Kidney (tissue), 14 donors: ENCODE data around the gene TOP2A. TPM values are rescaled to one million over a fixed set of nuclear protein-coding genes. Genes with fewer than 3 reads are reported as not detected.

Source experiments
- DNase-seq, 5 donors: peaks; one replicate each; pipeline ENCODE4 v3.0.0-alpha.2; 2013 to 2020
- FAIRE-seq: peaks from 2 replicates; lab custom pipeline; 2012; peaks lifted over from hg19 to GRCh38; lab: Jason Lieb, UNC
- H3K27ac ChIP-seq, 2 donors: one replicate each; pipeline ENCODE4 v1.7.0; 2013; ENCODE audit warnings: low read depth in 2 of 2, low read length in 2 of 2, inconsistent platforms in 1 of 2
- H3K27me3 ChIP-seq: one replicate; pipeline ENCODE4 v1.7.1; 2013; ENCODE audit warnings: low read length, inconsistent platforms; ENCODE audit not compliant: control insufficient read depth, insufficient read depth
- H3K36me3 ChIP-seq, 3 donors: one replicate each; pipeline versions ENCODE4 v1.7.0 to v1.7.1; 2013; ENCODE audit warnings: low read length in 3 of 3, control low read depth in 1 of 3, inconsistent platforms in 1 of 3; ENCODE audit not compliant: insufficient read depth in 3 of 3, control insufficient read depth in 2 of 3
- H3K4me1 ChIP-seq, 3 donors: one replicate each; pipeline versions ENCODE4 v1.7.0 to v1.7.1; 2013; ENCODE audit warnings: low read length in 3 of 3, inconsistent platforms in 1 of 3, low read depth in 1 of 3; ENCODE audit not compliant: control insufficient read depth in 2 of 3, insufficient read depth in 2 of 3
- H3K4me3 ChIP-seq, 3 donors: one replicate each; pipeline versions ENCODE4 v1.7.0 to v1.8.1; 2013; ENCODE audit warnings: low read length in 3 of 3, control low read depth in 1 of 3, inconsistent platforms in 1 of 3
- H3K9ac ChIP-seq, 3 donors: one replicate each; pipeline versions ENCODE4 v1.7.0 to v1.7.1; 2013; ENCODE audit warnings: low read length in 3 of 3, control low read depth in 1 of 3, inconsistent platforms in 1 of 3
- H3K9me3 ChIP-seq, 3 donors: one replicate each; pipeline versions ENCODE4 v1.7.0 to v1.7.1; 2013; ENCODE audit warnings: low read length in 3 of 3, control low read depth in 1 of 3, inconsistent platforms in 1 of 3; ENCODE audit not compliant: control insufficient read depth in 2 of 3, insufficient read depth in 1 of 3
- CTCF ChIP-seq: IDR thresholded peaks from 3 replicates; pipeline ENCODE4 v1.5.1; 2012; ENCODE audit warnings: mild to moderate bottlenecking, moderate library complexity, borderline replicate concordance; ENCODE audit not compliant: insufficient read depth; ENCODE audit errors: extremely low read depth
- intact Hi-C: fragments of 100-400 bp; cut with DNase I; formaldehyde crosslinking; loops from one replicate; pipeline ENCODE4 v1.11.1; 2022
- polyA plus RNA-seq: library from polyadenylated mRNA; stranded (reverse); fragments of 350-450 nt; fragmentation: Illumina TruSeq; extraction: RNeasy Lipid Tissue Mini Kit (QIAGEN cat#74804); gene quantifications from one replicate; pipeline ENCODE4 v1.2.3, GENCODE V29; 2014; ENCODE audit warnings: low read depth, low replicate concordance; ENCODE audit not compliant: insufficient read depth
- total RNA-seq: library from RNA; stranded (reverse); fragmentation: NEBNext Ultra II Directional; extraction: Animal tissue kit (Norgen Biotek cat#: 25700); gene quantifications from one replicate; pipeline ENCODE4 v1.2.1, GENCODE V29; 2021
- donor health status: control.
- donor health status: control.
- donor health status: control.
- donor health status: control.
- donor health status: control.
- donor health status: DM: yes; HTN: yes; CAD: no.
- donor health status: Normal renal cell carcinoma (clear cell type).

TOP2A gene
- total and polyA plus RNA-seq, 2 donors from 2014 or later, result 0.82 to 2.7 TPM

- TF ChIP-seq CTCF, result no peak
- intact Hi-C loops, result loop anchor here (5.0 kb wide), 1 partner anchor 43 kb away; the partner anchor contains the start of gene RARA
- H3K4me3 ChIP-seq, result peak overlapping the region in 1 of 3 donors; percentile 24
- DNase-seq (peak in 4 of 5 donors; percentile 89 to 93 (median 92)), FAIRE-seq (no peak)
- H3K9me3 ChIP-seq, result no peaks in the 10 kb centered on the region
- no peaks in the 10 kb centered on the region for H3K27me3 ChIP-seq
- H3K4me1 ChIP-seq, result peaks cover 4 to 77% (median 59%) of the 10 kb centered on the region in 3 donors
- H3K27ac ChIP-seq, result peak overlapping the region in 1 of 2 donors; percentile 1
- H3K36me3 ChIP-seq, result peaks cover 3 to 40% (median 16%) of the 10 kb centered on the region in 3 donors
- H3K9ac ChIP-seq, result no peak overlapping the region
These were observed 67.6 kb downstream of the TOP2A start for GRCh38 chr17:40349895-40350688.

- no peak overlapping the region for H3K27ac ChIP-seq
- FAIRE-seq, result no peak
- TF ChIP-seq CTCF, result no peak
- H3K36me3 ChIP-seq, result peaks cover 3 to 37% (median 16%) of the 10 kb centered on the region in 3 donors
- H3K4me3 ChIP-seq, result no peak overlapping the region
- peaks cover 4 to 78% (median 64%) of the 10 kb centered on the region in 3 donors for H3K4me1 ChIP-seq
- no peaks in the 10 kb centered on the region for H3K27me3 ChIP-seq
- no peaks in the 10 kb centered on the region for H3K9me3 ChIP-seq
- no peak overlapping the region for H3K9ac ChIP-seq
- DNase-seq, result no peak
- intact Hi-C loops, result no loop called here
These were observed 68.2 kb downstream of the TOP2A start for GRCh38 chr17:40349477-40349894.

DNA sequence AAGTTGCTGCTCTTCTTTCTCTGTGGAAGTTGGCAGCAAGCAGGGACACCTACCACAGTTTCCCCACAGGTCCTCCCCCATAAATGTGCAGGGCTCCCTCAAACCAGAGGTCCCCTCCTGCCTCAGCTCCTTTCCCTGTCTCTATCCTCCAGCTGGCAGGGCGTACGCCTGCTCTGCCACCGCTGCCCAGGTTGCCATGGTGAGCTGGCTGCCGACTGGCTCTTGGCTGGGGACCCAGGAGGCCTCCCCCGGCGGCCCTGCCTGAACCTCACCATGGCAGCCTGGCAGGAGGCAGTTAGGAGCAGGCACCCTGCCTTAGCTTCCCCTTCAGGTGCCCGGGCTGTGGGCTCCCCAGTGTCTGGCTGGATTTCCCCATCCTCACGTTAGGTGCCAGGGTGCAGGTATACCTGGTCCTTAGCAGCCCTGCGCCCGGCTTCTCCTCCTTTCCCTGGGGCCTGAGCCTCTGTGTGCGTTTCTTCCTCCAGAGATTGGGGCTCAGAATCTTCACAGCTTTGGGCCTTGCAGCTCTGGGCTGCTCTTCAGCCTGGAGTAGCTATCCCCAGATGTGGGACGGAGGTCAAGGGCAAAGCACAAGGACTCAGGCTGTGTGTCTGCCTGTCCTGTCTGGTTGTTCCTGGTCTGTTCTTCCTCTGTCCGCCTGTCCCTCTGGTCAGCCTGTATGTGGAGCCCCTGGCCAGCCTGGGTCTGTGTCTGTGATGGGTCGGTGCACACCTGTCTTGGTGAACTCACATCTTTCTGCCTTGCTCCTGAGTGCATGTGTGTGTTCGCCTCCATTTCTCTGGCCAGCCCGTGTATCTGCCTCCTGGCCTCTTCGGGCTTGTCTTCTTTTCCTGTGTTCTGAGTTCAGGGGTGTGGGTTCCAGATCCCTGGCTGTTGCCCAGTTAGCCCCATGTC, 68.9 kb downstream of the TOP2A start:
- peak overlapping the region in 1 of 3 donors; percentile 39 for H3K4me3 ChIP-seq
- peaks cover 3 to 34% (median 16%) of the 10 kb centered on the region in 3 donors for H3K36me3 ChIP-seq
- H3K27me3 ChIP-seq, result no peaks in the 10 kb centered on the region
- H3K9me3 ChIP-seq, result no peaks in the 10 kb centered on the region
- no peak for FAIRE-seq
- intact Hi-C loops, result no loop called here
- peak overlapping the region in 1 of 3 donors; percentile 22 for H3K9ac ChIP-seq
- DNase-seq, result no peak
- peaks cover 4 to 83% (median 66%) of the 10 kb centered on the region in 3 donors for H3K4me1 ChIP-seq
- TF ChIP-seq CTCF, result no peak
- H3K27ac ChIP-seq, result peak overlapping the region in 1 of 2 donors; percentile 74
